ENCODE measurements around the gene CERS6. TPM values are rescaled to one million over a fixed set of nuclear protein-coding genes. Genes with fewer than 3 reads are reported as not detected.

Gene CERS6
- total and polyA plus RNA-seq, 2 donors from 2014 or later = 9.4 to 18.8 TPM

GRCh38 chr2:168787098-168787781 is 331.2 kb downstream of the CERS6 start:
- H3K27ac ChIP-seq (ENCODE audit: low read depth in 2 of 2, low read length in 2 of 2) = no peak overlapping the region
- intact Hi-C loops (cut with DNase I) = no loop called here
- no peak for TF ChIP-seq CTCF (IDR thresholded peaks at IDR 0.05; ENCODE audit: borderline replicate concordance, extremely low read depth, insufficient read depth)

GRCh38 chr2:168787782-168788376 is 331.8 kb downstream of the CERS6 start:
- no peak overlapping the region for H3K4me3 ChIP-seq (ENCODE audit: low read length in 3 of 3)
- H3K27me3 ChIP-seq (ENCODE audit: control insufficient read depth, insufficient read depth, low read length) = no peaks in the 10 kb centered on the region
- intact Hi-C loops (cut with DNase I) = no loop called here
- DNase-seq (no peak), FAIRE-seq (no peak)
- H3K27ac ChIP-seq (ENCODE audit: low read depth in 2 of 2, low read length in 2 of 2) = no peak overlapping the region
- no peak overlapping the region for H3K9ac ChIP-seq (ENCODE audit: low read length in 3 of 3)
- no peak for TF ChIP-seq CTCF (IDR thresholded peaks at IDR 0.05; ENCODE audit: borderline replicate concordance, extremely low read depth, insufficient read depth)
- no peaks in the 10 kb centered on the region for H3K9me3 ChIP-seq (ENCODE audit: control insufficient read depth in 2 of 3, insufficient read depth in 1 of 3, low read length in 3 of 3)
- H3K4me1 ChIP-seq (ENCODE audit: control insufficient read depth in 2 of 3, insufficient read depth in 2 of 3, low read depth in 1 of 3, low read length in 3 of 3) = peaks cover 0 to 6% (median 0%) of the 10 kb centered on the region in 3 donors
- H3K36me3 ChIP-seq (ENCODE audit: control insufficient read depth in 2 of 3, insufficient read depth in 3 of 3, low read length in 3 of 3) = no peaks in the 10 kb centered on the region

More at GRCh38 chr2:168787098-168787781, 331.2 kb downstream of the CERS6 start:
- peaks cover 0 to 6% (median 0%) of the 10 kb centered on the region in 3 donors for H3K4me1 ChIP-seq (ENCODE audit: control insufficient read depth in 2 of 3, insufficient read depth in 2 of 3, low read depth in 1 of 3, low read length in 3 of 3)
- H3K27me3 ChIP-seq (ENCODE audit: control insufficient read depth, insufficient read depth, low read length) = no peaks in the 10 kb centered on the region
- no peaks in the 10 kb centered on the region for H3K9me3 ChIP-seq (ENCODE audit: control insufficient read depth in 2 of 3, insufficient read depth in 1 of 3, low read length in 3 of 3)
- FAIRE-seq = no peak
- no peak overlapping the region for H3K9ac ChIP-seq (ENCODE audit: low read length in 3 of 3)
- no peak overlapping the region for H3K4me3 ChIP-seq (ENCODE audit: low read length in 3 of 3)
- no peaks in the 10 kb centered on the region for H3K36me3 ChIP-seq (ENCODE audit: control insufficient read depth in 2 of 3, insufficient read depth in 3 of 3, low read length in 3 of 3)
- no peak for DNase-seq

- H3K27ac ChIP-seq (ENCODE audit: low read depth in 2 of 2, low read length in 2 of 2) = no peak overlapping the region
- H3K9ac ChIP-seq (ENCODE audit: low read length in 3 of 3) = no peak overlapping the region
- FAIRE-seq = no peak
- no peaks in the 10 kb centered on the region for H3K9me3 ChIP-seq (ENCODE audit: control insufficient read depth in 2 of 3, insufficient read depth in 1 of 3, low read length in 3 of 3)
- H3K4me1 ChIP-seq (ENCODE audit: control insufficient read depth in 2 of 3, insufficient read depth in 2 of 3, low read depth in 1 of 3, low read length in 3 of 3) = peaks cover 0 to 3% (median 0%) of the 10 kb centered on the region in 3 donors
- H3K27me3 ChIP-seq (ENCODE audit: control insufficient read depth, insufficient read depth, low read length) = no peaks in the 10 kb centered on the region
- no peaks in the 10 kb centered on the region for H3K36me3 ChIP-seq (ENCODE audit: control insufficient read depth in 2 of 3, insufficient read depth in 3 of 3, low read length in 3 of 3)
- intact Hi-C loops (cut with DNase I) = no loop called here
- H3K4me3 ChIP-seq (ENCODE audit: low read length in 3 of 3) = no peak overlapping the region
- TF ChIP-seq CTCF (IDR thresholded peaks at IDR 0.05; ENCODE audit: borderline replicate concordance, extremely low read depth, insufficient read depth) = no peak
- DNase-seq = no peak
Measured at GRCh38 chr2:168789776-168790175, 333.7 kb downstream of the CERS6 start.

All from kidney (tissue), 14 donors.